Kidney (tissue), 14 donors: ENCODE results near the gene DAZAP2. TPM values are rescaled to one million over a fixed set of nuclear protein-coding genes. Genes with fewer than 3 reads are reported as not detected.
"Not testable (repeated sequence)": the region's sequence is repeated elsewhere in the genome, so short reads cannot be mapped to it uniquely, and the experiment has no call there.

ENCODE experiments used
- DNase-seq, 5 donors: peaks; one replicate each; pipeline ENCODE4 v3.0.0-alpha.2; 2013 to 2020
- FAIRE-seq: peaks from 2 replicates; lab custom pipeline; 2012; peaks lifted over from hg19 to GRCh38; lab: Jason Lieb, UNC
- H3K27ac ChIP-seq, 2 donors: one replicate each; pipeline ENCODE4 v1.7.0; 2013; ENCODE audit warnings: low read depth in 2 of 2, low read length in 2 of 2, inconsistent platforms in 1 of 2
- H3K27me3 ChIP-seq: one replicate; pipeline ENCODE4 v1.7.1; 2013; ENCODE audit warnings: low read length, inconsistent platforms; ENCODE audit not compliant: control insufficient read depth, insufficient read depth
- H3K36me3 ChIP-seq, 3 donors: one replicate each; pipeline versions ENCODE4 v1.7.0 to v1.7.1; 2013; ENCODE audit warnings: low read length in 3 of 3, control low read depth in 1 of 3, inconsistent platforms in 1 of 3; ENCODE audit not compliant: insufficient read depth in 3 of 3, control insufficient read depth in 2 of 3
- H3K4me1 ChIP-seq, 3 donors: one replicate each; pipeline versions ENCODE4 v1.7.0 to v1.7.1; 2013; ENCODE audit warnings: low read length in 3 of 3, inconsistent platforms in 1 of 3, low read depth in 1 of 3; ENCODE audit not compliant: control insufficient read depth in 2 of 3, insufficient read depth in 2 of 3
- H3K4me3 ChIP-seq, 3 donors: one replicate each; pipeline versions ENCODE4 v1.7.0 to v1.8.1; 2013; ENCODE audit warnings: low read length in 3 of 3, control low read depth in 1 of 3, inconsistent platforms in 1 of 3
- H3K9ac ChIP-seq, 3 donors: one replicate each; pipeline versions ENCODE4 v1.7.0 to v1.7.1; 2013; ENCODE audit warnings: low read length in 3 of 3, control low read depth in 1 of 3, inconsistent platforms in 1 of 3
- H3K9me3 ChIP-seq, 3 donors: one replicate each; pipeline versions ENCODE4 v1.7.0 to v1.7.1; 2013; ENCODE audit warnings: low read length in 3 of 3, control low read depth in 1 of 3, inconsistent platforms in 1 of 3; ENCODE audit not compliant: control insufficient read depth in 2 of 3, insufficient read depth in 1 of 3
- CTCF ChIP-seq: IDR thresholded peaks from 3 replicates; pipeline ENCODE4 v1.5.1; 2012; ENCODE audit warnings: mild to moderate bottlenecking, moderate library complexity, borderline replicate concordance; ENCODE audit not compliant: insufficient read depth; ENCODE audit errors: extremely low read depth
- intact Hi-C: fragments of 100-400 bp; cut with DNase I; formaldehyde crosslinking; loops from one replicate; pipeline ENCODE4 v1.11.1; 2022
- polyA plus RNA-seq: library from polyadenylated mRNA; stranded (reverse); fragments of 350-450 nt; fragmentation: Illumina TruSeq; extraction: RNeasy Lipid Tissue Mini Kit (QIAGEN cat#74804); gene quantifications from one replicate; pipeline ENCODE4 v1.2.3, GENCODE V29; 2014; ENCODE audit warnings: low read depth, low replicate concordance; ENCODE audit not compliant: insufficient read depth
- total RNA-seq: library from RNA; stranded (reverse); fragmentation: NEBNext Ultra II Directional; extraction: Animal tissue kit (Norgen Biotek cat#: 25700); gene quantifications from one replicate; pipeline ENCODE4 v1.2.1, GENCODE V29; 2021
- donor health status: control.
- donor health status: control.
- donor health status: control.
- donor health status: control.
- donor health status: control.
- donor health status: DM: yes; HTN: yes; CAD: no.
- donor health status: Normal renal cell carcinoma (clear cell type).

The DAZAP2 gene
- total and polyA plus RNA-seq, 2 donors from 2014 or later: 319 to 363 TPM

DNA sequence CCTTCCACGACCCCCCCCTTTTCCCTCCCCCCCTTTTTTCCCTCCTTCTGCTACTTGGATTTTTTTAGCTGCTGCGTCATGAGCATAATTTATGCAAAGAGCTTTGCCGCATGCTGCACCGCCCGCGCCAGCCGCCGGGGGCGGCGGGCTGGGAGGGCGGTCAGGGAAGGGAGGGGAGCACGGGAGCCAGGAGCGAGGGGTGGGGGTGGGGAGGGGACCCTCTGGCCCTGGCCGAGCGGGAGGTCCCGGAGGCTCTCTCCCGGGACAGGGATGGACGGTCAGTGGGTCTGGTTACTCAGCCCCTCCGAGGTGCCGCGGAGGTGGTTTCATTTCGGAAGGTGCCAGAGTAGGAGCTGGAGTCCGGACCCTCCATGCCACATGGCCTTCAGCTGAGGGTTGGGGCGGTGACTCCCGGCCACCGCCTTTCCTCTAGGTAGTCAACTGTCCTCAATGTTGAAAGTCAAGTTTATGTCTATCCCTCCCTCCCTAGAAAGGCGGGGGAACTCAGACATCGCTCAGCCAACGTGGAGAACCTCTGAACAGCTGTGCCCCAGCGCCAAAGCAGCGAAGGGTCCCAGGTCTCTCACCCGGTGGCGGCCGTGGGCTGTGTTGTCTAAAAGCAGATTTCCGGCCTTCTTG lies 20.5 kb upstream of the DAZAP2 start, which contains the start of gene POU6F1:
POU6F1 (minus strand) TSS at position 95 of the 639 bp plus-strand sequence. CDS start 11,226 bp downstream, outside the sequence.
- DNase-seq (peak; percentile 87 to 96 (median 91)), FAIRE-seq (no peak)
- H3K36me3 ChIP-seq: no peaks in the 10 kb centered on the region
- peak within 1 kb of the TSS; percentile 73 to 96 (median 93) for H3K9ac ChIP-seq
- peak within 1 kb of the TSS; percentile 73 to 89 (median 86) for H3K4me3 ChIP-seq
- no peaks in the 10 kb centered on the region for H3K9me3 ChIP-seq
- peak within 1 kb of the TSS; percentile 91 to 95 for H3K27ac ChIP-seq
- TF ChIP-seq CTCF: peak; percentile 61
- intact Hi-C loops: no loop called here
- H3K4me1 ChIP-seq: peaks cover 2 to 18% (median 11%) of the 10 kb centered on the region in 3 donors
- H3K27me3 ChIP-seq: no peaks in the 10 kb centered on the region

- Histone ChIP-seq H3K4me3 (peak overlapping the region; percentile 73 to 89 (median 86)), H3K27ac (peak overlapping the region; percentile 91 to 95), H3K27me3 (no peaks in the 10 kb centered on the region), H3K36me3 (no peaks in the 10 kb centered on the region), H3K9ac (peak overlapping the region; percentile 73 to 96 (median 93)), H3K4me1 (peaks cover 2 to 18% (median 11%) of the 10 kb centered on the region in 3 donors), H3K9me3 (no peaks in the 10 kb centered on the region)
- no peak for FAIRE-seq
- TF ChIP-seq CTCF: no peak
- DNase-seq: peak in 4 of 5 donors; percentile 33 to 71 (median 48)
- intact Hi-C loops: no loop called here
Measured at GRCh38 chr12:51218607-51219161, 19.9 kb upstream of the DAZAP2 start.

DNA sequence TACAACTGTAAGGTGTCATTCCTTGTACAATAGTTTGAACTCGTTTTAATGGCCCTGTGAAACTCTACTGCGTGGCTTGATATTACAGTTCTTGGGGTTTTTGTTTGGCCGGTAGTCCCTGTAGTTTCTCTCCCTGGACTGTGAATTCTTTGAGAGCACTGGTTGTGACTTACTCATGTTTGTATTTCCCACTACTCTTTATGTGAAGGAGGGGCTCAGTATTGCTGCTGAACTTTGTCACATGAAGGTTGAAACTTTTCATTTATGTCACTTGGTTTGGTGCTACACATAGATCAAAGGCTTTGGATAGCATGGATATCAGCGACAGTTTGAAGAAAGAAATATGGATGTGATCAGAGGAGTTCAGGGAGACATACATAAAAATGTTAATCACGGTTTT lies 19.3 kb upstream of the DAZAP2 start:
- Histone ChIP-seq H3K4me1 (peaks cover 2 to 18% (median 11%) of the 10 kb centered on the region in 3 donors), H3K27me3 (no peaks in the 10 kb centered on the region), H3K9ac (peak overlapping the region in 1 of 3 donors; percentile 93), H3K4me3 (peak overlapping the region in 2 of 3 donors; percentile 3 to 86), H3K27ac (peak overlapping the region in 1 of 2 donors; percentile 95), H3K36me3 (no peaks in the 10 kb centered on the region), H3K9me3 (no peaks in the 10 kb centered on the region)
- FAIRE-seq: no peak
- TF ChIP-seq CTCF: no peak
- intact Hi-C loops: no loop called here
- DNase-seq: peak in 1 of 5 donors; percentile 16

GRCh38 chr12:51219857-51220256 lies 18.8 kb upstream of the DAZAP2 start:
- DNase-seq, H3K9me3 ChIP-seq, H3K27me3 ChIP-seq, intact Hi-C loops, H3K36me3 ChIP-seq, FAIRE-seq, H3K27ac ChIP-seq: not testable (repeated sequence)
- Histone ChIP-seq H3K4me3 (peak overlapping the region in 2 of 3 donors; percentile 3 to 86), H3K4me1 (peaks cover 2 to 18% (median 11%) of the 10 kb centered on the region in 3 donors), H3K9ac (peak overlapping the region in 1 of 3 donors; percentile 93)
